HG03460 (cell line): Measurements from ENCODE around the gene REM1.
A peak's percentile ranks its signal among the peaks of the same experiment; 100 is the strongest.
"Not testable (repeated sequence)": the region's sequence is repeated elsewhere in the genome, so short reads cannot be mapped to it uniquely, and the experiment has no call there.

Experiments
- ATAC-seq: cut with Tn5 transposase; IDR thresholded peaks from one replicate; pipeline ENCODE4 v1.9.1; 2021; ENCODE audit not compliant: unreplicated experiment

REM1 gene

GRCh38 chr20:31484001-31484400 lies 8.9 kb downstream of the REM1 start:
- ATAC-seq = no peak

DNA sequence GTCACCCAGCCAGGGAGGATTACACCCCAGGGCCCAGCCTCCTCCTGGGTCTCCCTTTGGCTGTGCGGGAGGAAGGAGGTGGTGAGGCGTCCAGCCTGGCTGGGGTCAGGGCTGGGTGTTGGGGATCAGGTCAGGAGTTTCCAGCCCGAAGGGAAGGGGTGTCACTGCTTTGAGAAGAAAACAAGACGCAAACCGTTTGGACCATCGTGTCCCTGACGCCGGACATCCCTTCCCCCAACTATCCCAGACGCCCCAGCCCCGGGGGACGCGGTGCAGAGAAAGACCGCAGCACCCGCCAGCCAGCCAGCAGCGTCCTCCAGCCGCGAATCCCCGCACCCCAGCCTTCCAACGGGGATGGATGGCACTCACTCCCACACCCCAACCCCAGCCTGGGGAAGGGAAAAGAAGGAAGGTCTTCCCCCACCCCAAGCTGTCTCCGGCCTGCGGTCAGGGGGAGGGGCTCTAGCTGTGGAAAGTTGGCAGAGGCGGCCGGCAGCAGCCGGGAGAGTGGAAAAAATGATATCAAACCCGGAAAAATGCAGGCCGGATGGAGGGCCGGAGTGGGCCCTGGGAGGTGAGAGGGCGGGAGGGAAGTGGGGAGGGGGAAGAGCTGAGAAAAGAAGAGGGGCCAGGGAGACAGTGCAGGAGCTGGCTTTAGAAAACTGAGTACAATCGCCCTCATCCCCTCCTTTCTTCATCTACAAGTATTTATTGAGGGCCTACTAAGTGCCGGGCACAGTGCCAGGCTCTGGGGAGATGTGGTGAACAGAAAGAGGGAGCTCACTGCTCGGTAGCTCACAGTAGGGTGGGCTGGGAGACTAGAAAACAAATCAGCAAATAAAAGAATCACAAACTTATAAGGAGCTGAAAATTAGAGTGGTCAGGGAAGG lies 10.6 kb downstream of the REM1 start:
- ATAC-seq = no peak

DNA sequence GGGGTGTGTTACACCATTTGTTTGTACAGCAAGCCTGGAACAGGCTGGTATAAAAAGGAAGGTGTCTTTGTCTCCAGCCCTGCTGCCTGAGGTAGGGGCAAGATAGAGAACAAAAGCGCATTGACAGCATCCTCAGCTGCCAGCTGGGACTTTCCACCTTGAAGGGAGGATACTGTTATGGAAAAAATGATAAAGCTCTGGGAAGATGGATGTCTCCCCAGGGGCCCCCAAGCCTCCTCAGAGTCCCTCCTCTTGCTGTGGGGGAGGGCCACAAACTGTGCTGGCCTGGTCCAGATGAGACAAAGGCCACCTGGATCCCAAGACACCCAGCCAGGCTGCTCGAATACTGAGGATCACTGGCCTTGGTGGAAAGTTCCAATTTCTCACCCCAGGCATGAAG lies 13.0 kb downstream of the REM1 start:
- ATAC-seq = no peak

- ATAC-seq = no peak
Measured at GRCh38 chr20:31489152-31489551, 14.1 kb downstream of the REM1 start.

DNA sequence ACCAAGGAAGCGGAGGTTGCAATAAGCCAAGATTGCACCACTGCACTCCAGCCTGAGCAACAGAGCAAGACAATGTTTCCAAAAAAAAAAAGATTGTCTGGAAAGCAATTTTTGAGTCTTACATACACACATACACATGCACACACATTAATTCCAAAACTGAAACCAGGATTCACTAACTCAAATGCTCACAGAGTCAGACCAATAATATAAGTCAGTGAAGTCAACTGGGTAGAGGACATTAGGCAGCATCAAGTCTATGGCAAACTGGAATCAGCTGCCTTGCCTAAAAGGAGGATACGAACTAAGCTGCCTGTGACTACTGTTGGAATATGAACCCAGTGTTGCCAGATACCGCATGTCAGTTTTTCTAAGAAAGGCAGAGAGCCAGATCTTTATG lies 15.7 kb downstream of the REM1 start:
- no peak for ATAC-seq

DNA sequence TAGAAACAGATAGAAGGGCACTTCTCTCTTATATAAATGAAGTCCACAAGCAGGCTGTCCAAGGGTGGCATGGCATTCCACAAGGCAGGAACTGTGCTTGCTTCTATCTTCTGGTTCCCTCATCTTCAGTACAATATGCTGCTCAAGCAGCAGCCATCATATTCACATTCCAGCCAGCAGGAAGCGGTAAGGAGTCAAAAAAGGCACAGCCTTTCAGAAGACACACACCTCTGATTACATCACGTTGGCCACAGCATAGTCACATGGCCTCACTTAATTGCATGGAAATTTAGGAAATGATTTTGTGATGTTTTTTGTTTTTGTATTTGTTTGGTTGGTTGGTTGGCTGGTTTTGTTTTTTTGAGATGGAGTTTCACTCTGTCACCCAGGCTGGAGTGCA lies 19.0 kb downstream of the REM1 start:
- no peak for ATAC-seq

DNA sequence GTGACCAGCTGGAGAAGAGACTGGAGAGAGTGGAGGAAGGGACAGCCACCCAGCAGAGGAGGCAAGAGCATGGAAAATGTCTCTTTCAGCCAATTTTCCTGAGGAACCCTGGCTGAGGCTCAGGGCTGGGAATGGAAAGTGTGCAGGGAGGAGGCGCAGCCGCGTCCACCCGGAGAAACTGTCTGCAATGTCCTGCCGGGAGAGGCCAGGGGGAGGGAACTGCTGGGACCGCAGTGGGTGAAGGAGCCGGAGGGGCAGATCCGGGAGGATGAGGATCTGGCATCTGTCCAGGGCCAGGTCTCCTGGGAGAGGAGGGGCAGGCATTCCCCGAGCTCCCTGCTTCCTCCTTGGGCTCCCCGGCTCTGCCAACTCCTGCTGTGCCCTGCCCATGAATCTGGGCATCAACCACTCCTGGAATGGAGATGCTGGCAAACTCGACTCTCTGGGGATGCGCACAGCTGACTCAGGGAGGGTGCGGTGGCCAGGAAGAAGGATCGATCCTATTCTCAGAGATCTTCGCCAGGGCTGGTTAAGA lies 21.7 kb downstream of the REM1 start:
- no peak for ATAC-seq

DNA sequence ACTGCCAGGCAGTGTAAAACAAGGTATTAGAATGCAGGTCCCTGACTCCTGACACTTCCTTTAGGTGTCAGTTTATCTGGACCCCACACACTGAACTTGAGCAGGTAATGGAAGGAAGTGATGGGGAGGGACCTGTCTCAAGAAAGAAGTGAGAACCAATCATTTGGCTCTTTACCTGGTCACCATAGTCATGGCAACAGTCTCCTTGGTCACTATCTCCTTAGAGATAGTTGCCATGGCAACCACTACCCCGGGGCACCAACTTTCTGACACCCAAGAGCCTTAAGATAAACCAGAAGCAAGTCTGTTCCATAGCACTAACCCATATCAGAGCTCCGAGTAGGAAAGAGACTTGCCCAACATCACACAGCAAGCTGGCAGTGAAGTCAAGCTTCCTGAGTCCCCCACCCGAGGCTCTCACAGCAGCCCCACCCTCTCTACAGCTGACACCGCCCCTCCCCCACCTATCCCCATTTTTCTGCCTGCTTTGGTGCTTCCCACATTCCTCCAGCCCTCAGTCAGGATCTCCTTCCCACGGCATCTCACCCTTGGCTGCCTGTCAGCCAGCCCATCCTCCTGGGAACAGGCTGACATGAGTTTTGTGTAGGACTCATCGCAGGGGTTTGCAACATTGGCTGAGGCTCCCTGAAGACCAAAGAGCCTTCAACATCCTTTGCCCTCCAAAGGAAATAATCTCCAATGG lies 22.9 kb downstream of the REM1 start:
- no peak for ATAC-seq

DNA sequence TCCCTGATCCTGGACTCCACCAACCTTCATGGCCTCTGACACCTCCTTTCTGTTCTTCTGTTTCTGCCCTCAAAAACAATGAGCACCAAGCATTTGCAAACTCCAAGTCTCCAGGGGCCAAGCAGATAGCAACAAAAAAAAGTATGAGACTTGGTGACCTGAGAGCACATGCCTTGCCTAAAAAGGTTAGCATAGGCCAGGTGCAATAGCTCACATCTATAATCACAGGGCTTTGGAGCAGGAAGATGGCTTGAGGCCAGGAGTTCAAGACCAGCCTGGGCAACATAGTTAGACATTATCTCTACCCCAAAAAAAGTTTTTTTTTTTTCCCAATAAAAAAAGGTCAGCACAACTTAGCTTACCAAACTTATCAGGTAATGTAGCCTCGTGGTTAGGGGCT lies 25.4 kb downstream of the REM1 start:
- no peak for ATAC-seq

GRCh38 chr20:31502884-31503673 lies 28.0 kb downstream of the REM1 start:
- peak; percentile 94 for ATAC-seq

DNA sequence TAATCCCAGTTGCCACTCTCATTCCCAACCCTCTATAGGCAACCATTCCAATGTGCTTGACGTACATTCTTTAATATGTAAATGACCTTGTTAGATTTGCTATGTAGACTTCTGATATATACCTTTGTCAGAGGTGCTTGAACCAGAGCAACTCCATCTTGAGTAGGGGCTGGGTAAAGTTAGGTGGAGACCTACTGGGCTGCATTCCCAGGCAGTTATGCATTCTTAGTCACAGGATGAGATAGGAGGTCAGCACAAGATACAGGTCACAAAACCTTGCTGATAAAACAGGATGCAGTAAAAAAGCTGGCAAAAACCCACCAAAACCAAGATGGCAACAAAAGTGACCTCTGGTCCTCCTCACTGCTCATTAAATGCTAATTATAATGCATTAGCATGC lies 30.8 kb downstream of the REM1 start:
- no peak for ATAC-seq

DNA sequence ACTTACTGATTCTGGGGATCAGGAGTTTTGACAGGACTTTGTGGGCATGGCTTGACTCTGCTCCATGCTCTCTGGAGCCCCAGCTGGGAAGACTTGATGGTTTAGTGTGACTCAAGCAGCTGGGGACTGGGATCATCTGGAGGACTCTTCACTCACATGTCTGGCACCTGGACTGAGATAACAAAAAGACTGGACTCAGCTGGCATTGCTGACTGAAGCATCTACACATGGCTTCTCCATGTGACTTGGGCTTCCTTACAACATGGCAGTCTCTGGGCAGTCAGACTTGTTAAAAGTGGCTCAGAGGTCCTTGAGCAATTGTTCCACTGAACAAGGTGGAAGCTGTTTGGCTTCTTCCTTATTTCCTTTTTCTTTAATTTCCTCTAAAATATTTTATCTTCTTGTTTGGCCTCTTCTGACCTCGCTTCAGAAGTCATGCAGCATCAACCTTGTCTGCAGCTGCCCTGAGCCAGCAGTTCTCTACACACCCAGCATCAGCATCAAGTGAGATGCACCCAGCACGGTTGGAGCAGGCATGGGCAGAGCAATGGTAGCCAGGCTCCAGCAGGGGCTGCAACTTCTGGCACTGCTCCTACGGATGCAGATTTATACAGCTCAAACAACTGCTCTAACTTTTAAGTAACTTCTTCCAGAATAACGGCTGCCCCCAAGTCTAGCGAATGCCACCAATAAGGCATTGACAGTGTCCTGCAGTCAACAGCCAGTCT lies 33.6 kb downstream of the REM1 start:
- no peak for ATAC-seq

- peak; percentile 87 for ATAC-seq
Measured at GRCh38 chr20:31514154-31515071, 39.3 kb downstream of the REM1 start, which contains the start of gene HM13. HM13 (plus strand) TSS chr20:31514442; CDS start chr20:31514552, 110 bp downstream.

GRCh38 chr20:31515072-31515774 lies 40.1 kb downstream of the REM1 start:
- no peak for ATAC-seq

DNA sequence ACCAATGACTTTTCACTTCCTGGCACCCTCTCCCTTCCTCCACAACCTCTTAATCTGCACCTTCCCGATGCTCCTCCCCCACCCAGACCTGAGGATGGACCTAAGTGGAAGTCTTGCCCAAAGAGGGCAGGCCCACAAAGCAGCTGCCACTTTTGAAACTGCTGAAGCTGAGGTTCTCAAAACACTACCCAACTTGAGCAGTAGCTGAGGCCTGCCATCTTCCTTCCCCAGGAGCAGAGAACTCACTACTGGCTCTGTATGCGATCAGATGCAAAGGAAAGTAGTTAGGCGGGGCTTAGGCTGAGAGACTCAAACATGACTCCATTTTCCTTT lies 40.7 kb downstream of the REM1 start:
- ATAC-seq = no peak

DNA sequence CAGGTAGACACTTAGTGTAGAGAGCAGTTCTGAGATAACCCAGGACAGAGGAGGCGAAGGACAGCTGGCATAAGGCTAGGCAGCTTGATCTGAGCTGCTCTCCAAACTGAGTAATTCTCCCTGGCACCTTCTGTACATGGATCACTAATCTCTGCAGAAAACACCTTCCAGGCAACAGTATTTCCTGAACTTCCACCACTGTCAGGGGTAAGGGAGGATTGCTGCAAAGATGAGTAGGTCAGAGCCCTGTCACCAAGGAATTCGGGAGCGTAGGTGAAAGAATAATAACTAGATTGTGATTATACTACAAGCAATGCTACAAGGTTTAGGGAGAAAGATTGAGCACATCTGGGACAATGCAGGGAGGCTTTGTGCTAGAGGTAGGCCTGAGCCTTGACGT lies 41.1 kb downstream of the REM1 start:
- ATAC-seq = no peak

DNA sequence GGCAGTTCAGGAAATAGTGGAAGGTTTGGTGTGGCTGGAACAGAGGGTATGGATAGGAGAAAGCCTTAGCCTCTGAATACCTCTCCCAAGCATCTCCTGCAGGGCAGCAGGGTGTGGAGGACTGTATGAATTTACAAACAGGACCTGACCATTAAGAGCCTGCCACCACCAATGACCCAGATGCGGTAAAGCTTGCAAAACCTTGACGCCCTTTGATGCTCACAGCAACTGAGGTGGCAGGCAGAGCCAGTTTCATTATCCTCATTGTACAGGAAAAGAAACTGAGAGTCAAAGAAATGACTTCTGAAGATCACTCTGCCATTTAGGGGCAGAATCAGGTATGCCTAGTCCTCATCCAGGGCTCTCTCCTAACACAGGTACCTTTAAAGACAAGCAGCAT lies 41.6 kb downstream of the REM1 start:
- no peak for ATAC-seq

- ATAC-seq = no peak
Measured at GRCh38 chr20:31517373-31517772, 42.3 kb downstream of the REM1 start.

DNA sequence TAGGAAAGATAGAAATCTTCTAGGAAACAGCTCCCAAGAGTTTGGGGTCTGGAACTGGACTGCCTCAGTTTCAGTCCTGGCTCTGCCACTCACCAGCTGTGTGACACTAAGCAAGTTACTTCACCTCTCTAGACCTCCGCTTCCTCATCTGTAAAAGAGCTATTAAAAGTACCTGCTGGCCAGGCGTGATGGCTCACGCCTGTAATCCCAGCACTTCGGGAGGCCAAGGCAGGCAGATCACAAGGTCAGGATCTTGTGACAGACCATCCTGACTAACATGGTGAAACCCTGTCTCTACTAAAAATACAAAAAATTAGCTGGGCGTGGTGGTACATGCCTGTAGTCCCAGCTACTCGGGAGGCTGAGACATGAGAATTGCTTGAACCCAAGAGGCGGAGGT lies 46.2 kb downstream of the REM1 start:
- not testable (repeated sequence) for ATAC-seq
